Activated T-helper 2 cell treated with anti-CD3 and anti-CD28 coated beads, Interferon-gamma antibody, Interleukin-2, Interleukin-4, amounts not matched to agents 10 μg/mL and 5 μg/mL and 100 μg/mL, durations not matched to agents 14 hours and 24 hours and 36 hours (primary cell): Measurements from ENCODE around the gene TRABD. TPM values are rescaled to one million over a fixed set of nuclear protein-coding genes. Genes with fewer than 3 reads are reported as not detected.
A peak's percentile ranks its signal among the peaks of the same experiment; 100 is the strongest.

Experiments used
- DNase-seq: peaks from one replicate; pipeline ENCODE4 v3.0.0; 2021; ENCODE audit warnings: low spot score
- H3K27ac Mint-ChIP-seq: one replicate; pipeline ENCODE4 v1.8.0; 2021; ENCODE audit warnings: mixed read lengths
- H3K27me3 Mint-ChIP-seq: one replicate; pipeline ENCODE4 v1.8.0; 2021; ENCODE audit warnings: low read depth, mixed read lengths
- H3K36me3 Mint-ChIP-seq: one replicate; pipeline ENCODE4 v1.8.0; 2021; ENCODE audit warnings: low read depth, mixed read lengths
- H3K4me1 Mint-ChIP-seq: one replicate; pipeline ENCODE4 v1.8.0; 2021; ENCODE audit warnings: low read depth, mixed read lengths
- H3K4me3 Mint-ChIP-seq: one replicate; pipeline ENCODE4 v1.8.0; 2021; ENCODE audit warnings: low read depth, mild to moderate bottlenecking, moderate library complexity, mixed read lengths
- H3K9me3 Mint-ChIP-seq: one replicate; pipeline ENCODE4 v1.8.0; 2021; ENCODE audit warnings: mixed read lengths
- intact Hi-C: fragments of 100-400 bp; cut with micrococcal nuclease; formaldehyde crosslinking; loops from one replicate; pipeline ENCODE4 v1.15.1; 2023
- total RNA-seq: library from RNA; stranded (reverse); gene quantifications from 2 replicates; pipeline ENCODE4 v1.2.3, GENCODE V29; 2022

Gene TRABD
- total RNA-seq, 1 donor from 2014 or later: 104 TPM

- no peaks in the 10 kb centered on the region for H3K27me3 Mint-ChIP-seq
- H3K9me3 Mint-ChIP-seq: no peaks in the 10 kb centered on the region
- no peak overlapping the region for H3K4me3 Mint-ChIP-seq
- intact Hi-C loops: no loop called here
- no peaks in the 10 kb centered on the region for H3K4me1 Mint-ChIP-seq
- no peak overlapping the region for H3K27ac Mint-ChIP-seq
- peaks cover 30% of the 10 kb centered on the region for H3K36me3 Mint-ChIP-seq
- no peak for DNase-seq
Observed at GRCh38 chr22:50229370-50229769, 43.7 kb downstream of the TRABD start.

- H3K27ac Mint-ChIP-seq: no peak overlapping the region
- no peaks in the 10 kb centered on the region for H3K4me1 Mint-ChIP-seq
- no peak for DNase-seq
- H3K27me3 Mint-ChIP-seq: no peaks in the 10 kb centered on the region
- no peaks in the 10 kb centered on the region for H3K9me3 Mint-ChIP-seq
- no peak overlapping the region for H3K4me3 Mint-ChIP-seq
- H3K36me3 Mint-ChIP-seq: peaks cover 37% of the 10 kb centered on the region
- intact Hi-C loops: no loop called here
Observed at GRCh38 chr22:50232481-50233151, 46.9 kb downstream of the TRABD start.

- Mint-ChIP-seq H3K27me3 (no peaks in the 10 kb centered on the region), H3K4me1 (no peaks in the 10 kb centered on the region), H3K9me3 (no peaks in the 10 kb centered on the region), H3K36me3 (peaks cover 43% of the 10 kb centered on the region), H3K27ac (no peak overlapping the region), H3K4me3 (no peak overlapping the region)
- DNase-seq: no peak
- intact Hi-C loops: no loop called here
Observed at GRCh38 chr22:50233223-50233622, 47.5 kb downstream of the TRABD start.

- Mint-ChIP-seq H3K27me3 (no peaks in the 10 kb centered on the region), H3K9me3 (no peaks in the 10 kb centered on the region), H3K27ac (no peak overlapping the region), H3K36me3 (peaks cover 42% of the 10 kb centered on the region), H3K4me3 (no peak overlapping the region), H3K4me1 (peaks cover 5% of the 10 kb centered on the region)
- no peak for DNase-seq
- intact Hi-C loops: no loop called here
Observed at GRCh38 chr22:50236731-50237409, 51.2 kb downstream of the TRABD start.

GRCh38 chr22:50238755-50239154 lies 53.0 kb downstream of the TRABD start:
- intact Hi-C loops: no loop called here
- H3K4me1 Mint-ChIP-seq: peaks cover 8% of the 10 kb centered on the region
- H3K27me3 Mint-ChIP-seq: no peaks in the 10 kb centered on the region
- peaks cover 41% of the 10 kb centered on the region for H3K36me3 Mint-ChIP-seq
- no peak for DNase-seq
- H3K27ac Mint-ChIP-seq: no peak overlapping the region
- no peaks in the 10 kb centered on the region for H3K9me3 Mint-ChIP-seq
- no peak overlapping the region for H3K4me3 Mint-ChIP-seq

- peaks cover 41% of the 10 kb centered on the region for H3K36me3 Mint-ChIP-seq
- peaks cover 11% of the 10 kb centered on the region for H3K4me1 Mint-ChIP-seq
- H3K9me3 Mint-ChIP-seq: no peaks in the 10 kb centered on the region
- H3K27ac Mint-ChIP-seq: no peak overlapping the region
- H3K4me3 Mint-ChIP-seq: peak overlapping the region; percentile 100
- no peak for DNase-seq
- no peaks in the 10 kb centered on the region for H3K27me3 Mint-ChIP-seq
- intact Hi-C loops: loop anchor here (5.0 to 10.0 kb wide), 2 partner anchors 85 to 282 kb away; partner anchors contain the start of genes DENND6B and SCO2
Observed at GRCh38 chr22:50242406-50242949, 56.8 kb downstream of the TRABD start.

- H3K27ac Mint-ChIP-seq: peak overlapping the region; percentile 100
- no peak for DNase-seq
- peak overlapping the region; percentile 100 for H3K4me3 Mint-ChIP-seq
- H3K4me1 Mint-ChIP-seq: peaks cover 12% of the 10 kb centered on the region
- peaks cover 39% of the 10 kb centered on the region for H3K36me3 Mint-ChIP-seq
- no peaks in the 10 kb centered on the region for H3K9me3 Mint-ChIP-seq
- intact Hi-C loops: loop anchor here (2.0 to 10.0 kb wide), 3 partner anchors 83 to 377 kb away; partner anchors contain the start of genes DENND6B and SCO2
- no peaks in the 10 kb centered on the region for H3K27me3 Mint-ChIP-seq
Observed at GRCh38 chr22:50243685-50244419, 58.1 kb downstream of the TRABD start.

GRCh38 chr22:50244420-50245213 lies 58.9 kb downstream of the TRABD start, which contains the start of gene TUBGCP6:
TSS of gene TUBGCP6 (minus strand) at chr22:50245023. CDS start at chr22:50244459, 564 bp downstream.
- Mint-ChIP-seq H3K27me3 (no peaks in the 10 kb centered on the region), H3K4me1 (peaks cover 12% of the 10 kb centered on the region), H3K27ac (peak within 1 kb of the TSS; percentile 100), H3K9me3 (no peaks in the 10 kb centered on the region), H3K36me3 (peaks cover 38% of the 10 kb centered on the region), H3K4me3 (peak within 1 kb of the TSS; percentile 100)
- intact Hi-C loops: loop anchor here (1.0 to 10.0 kb wide), 4 partner anchors 83 to 376 kb away; partner anchors contain the start of genes DENND6B, PPP6R2 and SCO2
- peak; percentile 92 for DNase-seq

GRCh38 chr22:50245214-50246072 lies 59.7 kb downstream of the TRABD start:
- peaks cover 18% of the 10 kb centered on the region for H3K4me1 Mint-ChIP-seq
- intact Hi-C loops: loop anchor here (1.0 to 10.0 kb wide), 3 partner anchors 98 to 375 kb away; partner anchors contain the start of genes PPP6R2 and SCO2
- H3K4me3 Mint-ChIP-seq: peak overlapping the region; percentile 100
- DNase-seq: no peak
- no peaks in the 10 kb centered on the region for H3K9me3 Mint-ChIP-seq
- no peaks in the 10 kb centered on the region for H3K27me3 Mint-ChIP-seq
- H3K36me3 Mint-ChIP-seq: peaks cover 32% of the 10 kb centered on the region
- peak overlapping the region; percentile 100 for H3K27ac Mint-ChIP-seq

GRCh38 chr22:50246242-50247175 lies 60.8 kb downstream of the TRABD start:
- H3K4me1 Mint-ChIP-seq: peaks cover 15% of the 10 kb centered on the region
- H3K27me3 Mint-ChIP-seq: no peaks in the 10 kb centered on the region
- H3K27ac Mint-ChIP-seq: no peak overlapping the region
- no peak for DNase-seq
- peaks cover 29% of the 10 kb centered on the region for H3K36me3 Mint-ChIP-seq
- H3K4me3 Mint-ChIP-seq: peak overlapping the region; percentile 71
- H3K9me3 Mint-ChIP-seq: no peaks in the 10 kb centered on the region
- intact Hi-C loops: loop anchor here (10.0 kb wide), 1 partner anchor 278 kb away; the partner anchor contains the start of gene SCO2
